ENCODE results near the gene TCL1B.

DNA sequence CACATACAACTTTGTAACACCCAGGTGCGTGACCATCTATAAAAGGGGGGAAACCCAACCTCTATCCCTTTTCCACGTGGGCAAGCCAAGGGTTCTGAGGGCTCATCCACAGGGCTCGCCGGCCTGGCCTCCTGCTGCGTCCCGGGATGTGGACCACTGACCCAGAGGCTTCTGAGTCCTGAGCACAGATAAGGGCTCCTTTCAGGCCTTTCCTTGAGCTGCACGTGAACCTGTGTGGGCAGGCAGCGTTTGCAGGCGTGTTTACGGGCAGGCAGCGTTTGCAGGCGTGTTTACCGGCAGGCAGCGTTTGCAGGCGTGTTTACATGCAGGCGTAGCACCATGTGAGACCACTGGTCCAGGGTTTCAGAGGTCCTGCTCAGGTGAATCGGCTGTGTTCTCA is 23.9 kb downstream of the TCL1B start:
- TF ChIP-seq, protein P1, sequence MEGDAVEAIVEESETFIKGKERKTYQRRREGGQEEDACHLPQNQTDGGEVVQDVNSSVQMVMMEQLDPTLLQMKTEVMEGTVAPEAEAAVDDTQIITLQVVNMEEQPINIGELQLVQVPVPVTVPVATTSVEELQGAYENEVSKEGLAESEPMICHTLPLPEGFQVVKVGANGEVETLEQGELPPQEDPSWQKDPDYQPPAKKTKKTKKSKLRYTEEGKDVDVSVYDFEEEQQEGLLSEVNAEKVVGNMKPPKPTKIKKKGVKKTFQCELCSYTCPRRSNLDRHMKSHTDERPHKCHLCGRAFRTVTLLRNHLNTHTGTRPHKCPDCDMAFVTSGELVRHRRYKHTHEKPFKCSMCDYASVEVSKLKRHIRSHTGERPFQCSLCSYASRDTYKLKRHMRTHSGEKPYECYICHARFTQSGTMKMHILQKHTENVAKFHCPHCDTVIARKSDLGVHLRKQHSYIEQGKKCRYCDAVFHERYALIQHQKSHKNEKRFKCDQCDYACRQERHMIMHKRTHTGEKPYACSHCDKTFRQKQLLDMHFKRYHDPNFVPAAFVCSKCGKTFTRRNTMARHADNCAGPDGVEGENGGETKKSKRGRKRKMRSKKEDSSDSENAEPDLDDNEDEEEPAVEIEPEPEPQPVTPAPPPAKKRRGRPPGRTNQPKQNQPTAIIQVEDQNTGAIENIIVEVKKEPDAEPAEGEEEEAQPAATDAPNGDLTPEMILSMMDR (IDR thresholded peaks at IDR 0.05), result no peak
- TF ChIP-seq EP300 (IDR thresholded peaks at IDR 0.05), result no peak
